Nephron (organoid): ENCODE measurements around the gene USF2.

Source experiments
- H3K27ac Mint-ChIP-seq, 3 experiments: 2 replicates each; pipeline ENCODE4 v1.8.0; 2020; ENCODE audit warnings: mixed read lengths in 3 of 3, mild to moderate bottlenecking in 2 of 3, moderate library complexity in 1 of 3
- H3K27me3 Mint-ChIP-seq: 2 replicates; pipeline ENCODE4 v1.8.0; 2021; ENCODE audit warnings: low read depth, mild to moderate bottlenecking, moderate library complexity, mixed read lengths
- H3K36me3 Mint-ChIP-seq: 2 replicates; pipeline ENCODE4 v1.8.0; 2020; ENCODE audit warnings: low read depth, mixed read lengths
- H3K4me1 Mint-ChIP-seq: 2 replicates; pipeline ENCODE4 v1.8.0; 2020; ENCODE audit warnings: mixed read lengths
- H3K4me3 Mint-ChIP-seq, 3 experiments: 2 replicates each; pipeline ENCODE4 v1.8.0; 2020; ENCODE audit warnings: mild to moderate bottlenecking in 3 of 3, mixed read lengths in 3 of 3, moderate library complexity in 2 of 3
- H3K9me3 Mint-ChIP-seq: 2 replicates; pipeline ENCODE4 v1.8.0; 2020; ENCODE audit warnings: mixed read lengths
- TF ChIP-seq, protein P1 (sequence below), 3 experiments: fragments of 200-600 bp; sonication (generic); IDR thresholded peaks; one replicate each; pipeline ENCODE4 v1.5.0; 2021; ENCODE audit warnings: antibody characterized with exemption in 3 of 3; ENCODE audit not compliant: unreplicated experiment in 3 of 3

The USF2 gene

DNA sequence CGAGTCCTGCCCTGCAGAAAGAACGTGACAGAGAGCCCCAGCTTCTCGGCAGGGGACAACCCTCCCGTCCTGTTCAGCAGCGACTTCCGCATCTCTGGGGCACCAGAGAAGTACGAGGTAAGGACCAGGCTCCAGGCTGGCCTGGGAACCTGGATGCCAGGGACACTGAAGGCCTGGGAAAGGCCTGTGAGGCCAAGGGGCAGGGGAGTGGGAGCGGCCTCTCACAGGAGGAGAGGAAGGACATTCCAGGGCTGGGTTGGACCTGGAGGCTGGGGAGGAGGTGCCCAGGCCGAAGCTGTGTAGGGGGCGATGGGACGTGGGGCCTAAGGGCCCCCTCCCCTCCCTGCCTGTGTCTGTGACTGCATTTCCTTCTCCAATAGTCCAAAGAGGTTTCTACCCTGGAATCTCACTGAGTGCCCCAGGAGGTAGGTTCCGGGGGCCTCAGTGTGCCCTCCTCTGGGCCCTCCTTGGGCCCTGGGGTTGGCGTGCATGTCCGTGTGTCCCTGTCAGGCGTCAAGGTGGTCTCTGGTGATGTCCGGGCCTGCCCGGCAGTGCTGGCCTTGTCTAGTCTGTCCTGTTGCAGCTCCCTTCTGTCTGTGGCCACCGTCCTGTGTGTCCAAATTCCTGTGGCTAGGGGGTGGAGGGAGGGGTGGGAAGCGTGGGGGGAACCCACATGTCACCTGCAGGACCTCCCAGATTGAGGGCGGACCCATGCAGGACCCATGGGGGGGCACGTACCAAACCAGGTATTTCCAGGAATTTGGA, 43.3 kb downstream of the USF2 start:
- peaks cover 48% of the 10 kb centered on the region for H3K4me1 Mint-ChIP-seq
- peak overlapping the region in 1 of 3 experiments; percentile 19 for H3K4me3 Mint-ChIP-seq
- no peaks in the 10 kb centered on the region for H3K36me3 Mint-ChIP-seq
- TF ChIP-seq, protein P1, sequence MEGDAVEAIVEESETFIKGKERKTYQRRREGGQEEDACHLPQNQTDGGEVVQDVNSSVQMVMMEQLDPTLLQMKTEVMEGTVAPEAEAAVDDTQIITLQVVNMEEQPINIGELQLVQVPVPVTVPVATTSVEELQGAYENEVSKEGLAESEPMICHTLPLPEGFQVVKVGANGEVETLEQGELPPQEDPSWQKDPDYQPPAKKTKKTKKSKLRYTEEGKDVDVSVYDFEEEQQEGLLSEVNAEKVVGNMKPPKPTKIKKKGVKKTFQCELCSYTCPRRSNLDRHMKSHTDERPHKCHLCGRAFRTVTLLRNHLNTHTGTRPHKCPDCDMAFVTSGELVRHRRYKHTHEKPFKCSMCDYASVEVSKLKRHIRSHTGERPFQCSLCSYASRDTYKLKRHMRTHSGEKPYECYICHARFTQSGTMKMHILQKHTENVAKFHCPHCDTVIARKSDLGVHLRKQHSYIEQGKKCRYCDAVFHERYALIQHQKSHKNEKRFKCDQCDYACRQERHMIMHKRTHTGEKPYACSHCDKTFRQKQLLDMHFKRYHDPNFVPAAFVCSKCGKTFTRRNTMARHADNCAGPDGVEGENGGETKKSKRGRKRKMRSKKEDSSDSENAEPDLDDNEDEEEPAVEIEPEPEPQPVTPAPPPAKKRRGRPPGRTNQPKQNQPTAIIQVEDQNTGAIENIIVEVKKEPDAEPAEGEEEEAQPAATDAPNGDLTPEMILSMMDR (IDR thresholded peaks at IDR 0.05; ENCODE audit: unreplicated experiment in 3 of 3): no peak
- H3K9me3 Mint-ChIP-seq: no peaks in the 10 kb centered on the region
- no peaks in the 10 kb centered on the region for H3K27me3 Mint-ChIP-seq
- H3K27ac Mint-ChIP-seq: peak overlapping the region; percentile 43 to 98 (median 78)

DNA sequence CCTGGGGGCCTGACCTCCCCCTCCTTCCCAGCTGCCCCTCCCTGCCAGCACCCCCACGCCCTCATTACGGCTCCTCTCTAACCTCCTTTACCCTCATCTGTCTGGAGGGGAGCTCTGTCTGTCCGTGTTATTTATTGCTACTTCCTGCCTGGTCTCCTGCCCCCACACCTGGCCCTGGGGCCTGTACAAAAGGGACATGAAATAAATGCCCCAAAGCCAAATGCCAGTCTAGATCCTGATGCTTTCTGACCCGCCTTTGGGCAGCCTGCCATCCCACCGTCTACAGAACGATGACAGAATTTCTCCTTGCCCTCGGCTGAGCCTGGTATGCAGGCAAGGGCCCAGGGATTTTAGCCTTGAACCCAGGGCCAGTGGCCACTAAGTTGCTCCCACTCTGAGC, 44.8 kb downstream of the USF2 start:
- peak overlapping the region; percentile 29 to 63 (median 57) for H3K27ac Mint-ChIP-seq
- TF ChIP-seq, protein P1 (IDR thresholded peaks at IDR 0.05; ENCODE audit: unreplicated experiment in 3 of 3): no peak
- no peaks in the 10 kb centered on the region for H3K9me3 Mint-ChIP-seq
- no peaks in the 10 kb centered on the region for H3K36me3 Mint-ChIP-seq
- H3K4me1 Mint-ChIP-seq: peaks cover 39% of the 10 kb centered on the region
- no peak overlapping the region for H3K4me3 Mint-ChIP-seq
- H3K27me3 Mint-ChIP-seq: no peaks in the 10 kb centered on the region

DNA sequence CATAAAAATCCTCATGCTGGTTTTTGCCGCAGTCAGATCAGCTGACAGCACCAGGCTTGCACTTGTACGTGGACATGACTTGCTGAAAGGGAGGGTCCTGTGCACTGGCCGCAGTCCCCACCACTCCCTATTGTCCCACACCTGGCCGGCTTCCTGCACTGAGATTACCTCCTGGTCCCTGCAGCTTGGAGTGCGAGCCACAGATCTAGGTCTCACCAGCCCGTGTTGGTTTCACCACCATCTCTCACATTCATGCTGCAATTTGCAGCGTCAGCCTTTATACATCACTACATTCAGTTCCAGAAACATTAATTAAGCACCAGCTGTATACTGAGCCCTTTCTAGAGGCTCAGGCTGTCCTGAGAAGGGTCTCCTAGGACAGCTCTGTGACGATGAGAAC, 45.3 kb downstream of the USF2 start:
- H3K27ac Mint-ChIP-seq: peak overlapping the region; percentile 41 to 71 (median 63)
- H3K4me1 Mint-ChIP-seq: peaks cover 35% of the 10 kb centered on the region
- no peaks in the 10 kb centered on the region for H3K9me3 Mint-ChIP-seq
- no peak overlapping the region for H3K4me3 Mint-ChIP-seq
- H3K36me3 Mint-ChIP-seq: no peaks in the 10 kb centered on the region
- no peaks in the 10 kb centered on the region for H3K27me3 Mint-ChIP-seq
- TF ChIP-seq, protein P1 (IDR thresholded peaks at IDR 0.05; ENCODE audit: unreplicated experiment in 3 of 3): no peak

DNA sequence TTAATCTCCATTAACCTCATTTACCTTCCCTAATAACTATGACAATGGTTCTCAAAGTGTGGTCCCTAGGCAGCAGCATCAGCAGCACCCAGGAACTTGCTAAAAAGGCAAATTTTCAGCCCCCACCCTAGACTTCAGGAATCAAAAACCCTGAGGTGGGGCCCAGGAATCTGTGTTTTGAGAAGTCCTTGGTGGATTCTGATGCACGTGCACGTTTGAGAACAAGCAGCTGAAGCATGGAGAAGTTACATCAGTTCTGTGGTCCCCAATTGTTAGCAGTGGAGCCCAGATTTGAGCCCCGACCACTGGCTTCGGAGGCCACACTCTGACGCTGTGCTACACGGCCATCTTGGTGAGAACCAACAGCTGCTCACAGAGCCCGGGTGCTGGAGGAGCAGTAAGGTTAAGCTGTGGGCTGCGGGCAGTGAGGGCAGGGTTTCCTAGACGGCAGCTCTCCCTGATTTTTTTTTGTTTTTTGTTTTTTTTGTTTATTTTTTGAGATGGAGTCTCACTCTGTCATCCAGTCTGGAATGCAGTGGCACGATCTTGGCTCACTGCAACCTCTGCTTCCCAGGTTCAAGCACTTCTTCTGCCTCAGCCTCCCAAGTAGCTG, 46.2 kb downstream of the USF2 start:
- peak overlapping the region; percentile 41 to 71 (median 63) for H3K27ac Mint-ChIP-seq
- no peaks in the 10 kb centered on the region for H3K9me3 Mint-ChIP-seq
- H3K4me1 Mint-ChIP-seq: peaks cover 26% of the 10 kb centered on the region
- no peaks in the 10 kb centered on the region for H3K36me3 Mint-ChIP-seq
- H3K27me3 Mint-ChIP-seq: no peaks in the 10 kb centered on the region
- TF ChIP-seq, protein P1 (IDR thresholded peaks at IDR 0.05; ENCODE audit: unreplicated experiment in 3 of 3): no peak
- no peak overlapping the region for H3K4me3 Mint-ChIP-seq

DNA sequence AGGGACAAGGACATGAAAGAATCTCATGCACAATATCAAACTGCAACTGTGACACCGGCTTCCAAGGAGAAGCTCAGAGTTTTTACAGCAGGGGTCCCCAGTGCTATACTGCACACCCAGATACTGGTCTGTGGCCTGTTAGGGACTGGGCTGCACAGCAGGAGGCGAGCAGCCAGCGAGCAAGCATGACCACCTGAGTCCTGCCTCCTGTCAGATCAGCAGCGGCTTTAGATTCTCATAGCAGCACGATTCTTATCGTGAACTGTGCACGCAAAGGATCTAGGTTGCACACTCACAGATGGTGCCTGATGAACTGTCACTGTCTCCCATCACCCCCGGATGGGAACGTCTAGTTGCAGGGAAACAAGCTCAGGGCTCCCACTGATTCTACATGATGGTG, 47.1 kb downstream of the USF2 start:
- TF ChIP-seq, protein P1 (IDR thresholded peaks at IDR 0.05; ENCODE audit: unreplicated experiment in 3 of 3): no peak
- Mint-ChIP-seq H3K4me3 (no peak overlapping the region), H3K9me3 (no peaks in the 10 kb centered on the region), H3K27ac (peak overlapping the region; percentile 25 to 78 (median 55)), H3K36me3 (no peaks in the 10 kb centered on the region), H3K27me3 (no peaks in the 10 kb centered on the region), H3K4me1 (peaks cover 18% of the 10 kb centered on the region)
